HG03039 (cell line): ENCODE data around the gene CCDC66.

Source experiments
- ATAC-seq: cut with Tn5 transposase; IDR thresholded peaks from one replicate; pipeline ENCODE4 v1.9.1; 2021; ENCODE audit warnings: mild to moderate bottlenecking, moderate library complexity; ENCODE audit not compliant: unreplicated experiment

Gene CCDC66

DNA sequence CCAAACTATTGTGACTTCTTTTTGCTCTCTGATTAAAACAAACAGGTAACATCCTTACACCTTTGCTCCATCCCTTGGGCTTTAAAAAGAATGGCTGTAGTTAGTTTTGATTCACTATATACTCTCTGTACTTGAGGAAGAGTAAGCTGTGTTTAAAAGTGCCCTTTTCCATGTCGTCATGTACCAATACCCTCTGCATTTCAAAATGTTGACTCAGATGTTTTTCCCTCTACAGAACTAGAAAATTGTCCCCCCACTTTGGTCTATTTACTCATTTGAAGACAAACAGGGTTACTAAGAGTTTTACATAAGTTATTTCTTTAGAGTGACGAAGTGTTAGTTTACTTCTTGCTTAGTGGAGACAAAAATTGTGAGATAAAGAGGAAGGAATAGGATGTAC, 63.4 kb downstream of the CCDC66 start:
- no peak for ATAC-seq

DNA sequence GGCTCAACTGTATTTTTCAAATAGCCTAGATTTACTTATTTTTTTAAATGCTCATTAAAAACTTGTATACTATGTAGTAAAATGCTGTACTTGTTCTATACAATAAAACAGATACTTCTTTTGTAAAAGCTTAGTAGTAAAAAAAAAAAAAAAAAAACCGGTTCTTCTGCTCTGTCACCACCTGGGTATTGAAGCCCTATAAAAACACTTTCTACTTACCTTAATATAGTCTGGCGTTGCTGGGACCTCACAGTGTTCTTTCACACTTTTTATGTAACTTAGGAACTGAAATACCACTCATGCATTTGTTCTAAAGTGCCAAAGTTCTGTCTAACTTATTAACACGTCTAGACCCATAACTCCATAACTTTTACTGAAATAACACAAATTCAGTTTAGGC, 64.7 kb downstream of the CCDC66 start:
- ATAC-seq: no peak

- ATAC-seq: no peak
Observed at GRCh38 chr3:56622381-56622780, 65.4 kb downstream of the CCDC66 start.

DNA sequence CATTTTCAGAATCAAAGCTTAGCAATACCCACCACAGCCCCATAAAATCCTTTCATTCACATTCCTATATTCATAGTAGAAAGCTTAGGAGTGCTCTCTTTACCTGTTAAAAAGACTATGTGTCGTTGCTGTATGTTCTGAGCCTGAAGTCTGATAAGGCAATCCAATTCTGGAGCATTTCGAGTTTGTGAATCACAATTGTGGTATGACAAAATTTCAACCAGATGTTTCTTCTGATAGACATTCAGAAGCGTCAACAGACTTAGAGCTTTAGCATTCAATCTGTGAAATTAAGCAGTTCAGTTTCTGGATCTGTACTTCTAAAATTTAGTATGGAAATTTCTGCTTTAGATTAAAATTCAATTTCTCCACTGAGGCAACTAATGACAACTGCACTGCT, 67.8 kb downstream of the CCDC66 start:
- ATAC-seq: no peak

GRCh38 chr3:56629047-56629446, 72.1 kb downstream of the CCDC66 start:
- no peak for ATAC-seq

DNA sequence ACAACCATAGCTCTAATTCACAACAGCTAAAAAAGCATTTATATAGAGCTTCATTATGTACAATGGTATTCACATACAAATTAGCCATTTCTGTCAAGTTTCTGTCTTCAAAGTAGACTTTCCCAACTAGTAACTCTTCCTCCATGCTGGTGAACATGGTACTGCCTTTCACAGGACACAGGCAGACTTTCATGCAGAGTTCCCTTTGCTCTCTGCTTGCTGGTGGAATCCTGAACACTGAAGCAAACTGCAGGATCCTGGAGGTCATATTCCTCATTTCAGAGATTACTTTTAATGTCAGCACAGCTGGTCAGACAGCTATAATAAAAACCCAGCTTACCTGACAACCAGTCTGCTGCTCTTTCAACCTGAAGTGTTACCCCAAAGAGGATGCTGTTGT, 72.5 kb downstream of the CCDC66 start:
- ATAC-seq: no peak

DNA sequence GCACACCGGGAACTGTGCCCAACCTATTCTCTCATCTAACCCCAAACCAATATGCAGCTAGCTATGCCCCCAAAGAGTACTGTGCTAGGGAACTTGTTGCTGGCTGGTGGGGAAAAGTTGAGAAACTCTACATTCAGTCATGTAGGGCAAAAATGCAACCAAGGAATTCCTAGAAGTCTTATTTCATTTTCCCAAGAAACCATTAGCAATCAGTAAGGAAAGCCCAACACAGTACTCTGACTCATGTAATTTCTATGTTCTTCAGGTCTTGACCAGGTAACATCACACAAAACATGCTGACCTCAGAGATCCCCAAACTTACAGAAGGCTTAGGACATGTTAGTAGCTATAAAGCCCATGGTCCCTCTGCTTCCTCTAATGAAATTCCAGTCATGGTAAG, 74.0 kb downstream of the CCDC66 start:
- ATAC-seq: no peak

DNA sequence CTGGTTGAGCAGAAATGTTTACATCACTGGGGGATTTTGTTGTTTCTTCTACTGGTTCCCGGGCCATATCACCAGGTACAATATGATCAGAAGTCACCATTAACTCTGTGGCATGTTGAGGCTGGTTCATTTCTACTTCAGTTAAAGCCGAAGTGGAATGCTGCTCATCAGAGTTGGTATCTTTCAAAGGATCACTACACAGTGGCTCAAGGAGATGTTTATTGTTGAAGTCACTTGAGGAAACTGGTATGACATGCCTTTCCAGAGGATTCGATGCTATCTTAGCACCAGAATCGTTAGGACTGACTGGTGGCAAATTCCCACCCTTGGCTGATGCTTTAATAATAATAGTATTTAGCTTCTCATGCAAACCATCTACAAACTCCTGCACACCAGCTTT, 76.2 kb downstream of the CCDC66 start:
- no peak for ATAC-seq

DNA sequence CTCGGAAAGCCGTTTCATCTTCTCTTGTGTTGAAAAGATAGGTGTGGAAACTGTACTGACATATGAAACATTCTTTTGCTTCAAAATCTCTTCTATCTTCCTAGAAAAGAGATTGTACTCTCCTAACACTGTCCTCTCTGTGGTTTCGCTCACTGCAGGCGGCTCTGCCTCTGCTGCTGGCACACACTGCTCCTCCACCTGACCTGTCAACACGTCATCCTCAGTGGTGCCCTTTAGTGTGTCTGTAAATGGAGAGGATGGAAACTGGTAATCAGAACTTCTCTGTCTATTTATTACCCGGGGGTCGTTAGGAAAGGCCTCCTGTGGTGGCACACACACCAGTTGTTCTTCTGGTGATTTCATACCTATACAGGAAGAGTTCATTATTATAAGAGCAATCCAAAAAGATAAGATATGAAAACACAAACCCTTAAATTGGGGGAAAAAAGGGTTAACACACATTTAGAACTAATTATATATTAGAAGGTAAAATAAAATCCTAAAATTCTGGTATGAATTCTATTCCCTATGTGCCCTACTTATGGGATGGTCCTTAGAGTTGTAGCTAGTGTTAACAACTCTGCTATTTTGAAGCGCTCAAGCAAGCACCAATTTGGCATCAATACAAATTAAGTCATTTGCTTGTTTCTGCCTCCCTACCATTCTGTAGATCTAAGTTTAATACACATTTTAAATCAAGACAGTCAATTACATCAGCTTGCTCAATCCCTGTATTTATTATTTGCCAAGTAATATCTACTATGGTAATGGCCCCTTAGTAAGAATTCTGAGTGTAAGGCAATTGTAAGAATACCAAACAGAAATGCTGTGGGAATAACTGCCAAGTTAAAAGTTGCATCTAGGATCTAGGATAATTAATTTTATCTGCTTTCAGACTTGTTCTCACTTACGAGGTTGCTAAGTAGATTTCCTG, 76.9 kb downstream of the CCDC66 start:
- no peak for ATAC-seq

DNA sequence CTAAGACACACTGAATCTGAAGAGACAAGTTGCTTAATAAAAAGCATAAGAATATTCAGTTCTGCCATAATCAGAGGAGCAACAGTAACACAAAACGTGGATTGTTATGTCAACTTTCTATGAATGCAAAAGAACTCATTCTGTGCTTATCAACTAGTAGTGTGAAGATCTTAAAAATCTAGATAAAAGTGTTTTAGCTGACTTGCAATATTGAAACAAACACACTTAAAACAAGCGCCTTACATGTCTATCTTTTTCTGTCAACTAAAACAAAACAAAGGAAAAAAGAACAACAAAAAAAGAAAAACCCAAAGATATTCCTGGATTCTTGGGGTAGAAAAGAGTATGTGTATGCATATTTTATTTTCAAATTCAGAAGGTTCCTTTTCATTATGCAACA, 88.4 kb downstream of the CCDC66 start:
- ATAC-seq: no peak

- no peak for ATAC-seq
Observed at GRCh38 chr3:56654460-56654859, 97.5 kb downstream of the CCDC66 start.

- ATAC-seq: no peak
Observed at GRCh38 chr3:56655709-56656108, 98.7 kb downstream of the CCDC66 start.

DNA sequence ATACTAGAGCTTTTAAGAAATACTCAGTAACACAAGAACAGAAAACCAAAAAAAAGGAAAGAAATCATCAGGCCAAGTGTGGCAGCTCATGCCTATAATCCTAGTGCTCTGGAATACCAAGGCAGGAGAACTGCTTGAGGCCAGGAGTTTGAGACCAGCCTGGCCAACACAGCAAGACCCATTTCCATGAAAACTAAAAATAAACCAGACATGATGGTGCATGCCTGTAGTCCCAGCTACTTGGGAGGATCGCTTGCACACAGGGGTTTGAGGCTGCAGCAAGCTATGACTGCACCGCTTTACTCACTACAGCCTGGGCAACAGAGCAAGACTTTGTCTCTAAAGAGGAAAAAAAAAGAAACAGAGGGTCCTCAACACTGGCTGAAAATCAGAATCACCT, 107.8 kb downstream of the CCDC66 start:
- ATAC-seq: no peak

GRCh38 chr3:56667973-56668579, 111.1 kb downstream of the CCDC66 start:
- ATAC-seq: no peak
